Right lobe of liver (tissue), 4 donors: Measurements from ENCODE around the gene SART3.

Source experiments
- POLR2A ChIP-seq: fragments of 450-650 bp; IDR thresholded peaks from one replicate; pipeline ENCODE4 v1.6.1; 2017; ENCODE audit warnings: antibody characterized with exemption, mild to moderate bottlenecking
- TF ChIP-seq, protein P1 (sequence below), 4 donors: fragments of 200-600 bp in 3 of 4; fragments of 450-650 bp in 1 of 4; IDR thresholded peaks; one replicate each; pipeline versions ENCODE4 v1.5.1 to v1.8.0; 2016 to 2022; ENCODE audit warnings: antibody characterized with exemption in 4 of 4, mild to moderate bottlenecking in 2 of 4
- donor health status: DM: no; HTN: no; CAD: no.
- donor health status: DM: no; HTN: no; CAD: no.
- donor health status: DM: no; HTN: yes; CAD: no.

GRCh38 chr12:108594960-108595710 lies 34.2 kb upstream of the SART3 start:
- TF ChIP-seq, protein P1, sequence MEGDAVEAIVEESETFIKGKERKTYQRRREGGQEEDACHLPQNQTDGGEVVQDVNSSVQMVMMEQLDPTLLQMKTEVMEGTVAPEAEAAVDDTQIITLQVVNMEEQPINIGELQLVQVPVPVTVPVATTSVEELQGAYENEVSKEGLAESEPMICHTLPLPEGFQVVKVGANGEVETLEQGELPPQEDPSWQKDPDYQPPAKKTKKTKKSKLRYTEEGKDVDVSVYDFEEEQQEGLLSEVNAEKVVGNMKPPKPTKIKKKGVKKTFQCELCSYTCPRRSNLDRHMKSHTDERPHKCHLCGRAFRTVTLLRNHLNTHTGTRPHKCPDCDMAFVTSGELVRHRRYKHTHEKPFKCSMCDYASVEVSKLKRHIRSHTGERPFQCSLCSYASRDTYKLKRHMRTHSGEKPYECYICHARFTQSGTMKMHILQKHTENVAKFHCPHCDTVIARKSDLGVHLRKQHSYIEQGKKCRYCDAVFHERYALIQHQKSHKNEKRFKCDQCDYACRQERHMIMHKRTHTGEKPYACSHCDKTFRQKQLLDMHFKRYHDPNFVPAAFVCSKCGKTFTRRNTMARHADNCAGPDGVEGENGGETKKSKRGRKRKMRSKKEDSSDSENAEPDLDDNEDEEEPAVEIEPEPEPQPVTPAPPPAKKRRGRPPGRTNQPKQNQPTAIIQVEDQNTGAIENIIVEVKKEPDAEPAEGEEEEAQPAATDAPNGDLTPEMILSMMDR (IDR thresholded peaks at IDR 0.05) = no peak
- no peak for TF ChIP-seq POLR2A
